Measurements from ENCODE around the gene SCN4B.

The SCN4B gene

DNA sequence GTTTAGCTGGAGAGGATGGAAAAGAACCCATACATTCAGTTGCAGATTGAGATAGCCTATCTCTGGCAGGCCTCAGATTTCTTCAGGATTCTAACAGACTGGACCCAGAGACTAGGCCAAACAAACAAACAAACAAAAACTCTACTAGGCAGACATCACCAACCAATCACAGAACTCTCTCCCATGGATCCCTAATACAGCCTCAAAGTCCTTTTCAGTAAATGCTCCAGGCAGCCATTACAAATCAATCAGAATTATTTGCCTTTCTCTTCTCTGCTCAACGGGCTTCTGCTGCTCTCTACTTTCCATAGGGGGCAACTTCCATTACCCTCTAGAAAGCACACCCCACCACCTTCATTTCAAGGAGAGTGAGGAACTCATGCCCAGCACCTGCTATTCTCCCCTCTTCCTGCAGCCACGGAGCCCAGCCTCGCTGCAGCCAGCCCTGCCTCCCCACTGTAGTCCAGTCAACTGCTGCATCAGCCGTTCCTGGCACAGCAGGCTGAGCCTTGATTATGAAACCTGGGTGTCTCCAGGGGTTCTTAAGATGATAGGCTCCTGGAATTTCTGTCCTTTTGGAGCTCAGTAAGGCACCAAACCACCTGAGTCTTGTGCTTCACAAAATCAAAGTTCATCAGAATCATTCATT lies 46.8 kb downstream of the SCN4B start:
- H3K4me2 ChIP-seq (ENCODE audit: insufficient read depth, low read length): no peak overlapping the region
- no peaks in the 10 kb centered on the region; the same call in 1 of the 2 replicates for H4K20me1 ChIP-seq (ENCODE audit: insufficient read depth, low read length)
- ATAC-seq (ENCODE audit: insufficient read depth, low read depth) (no peak), DNase-seq (no peak)
- H3K36me3 ChIP-seq (ENCODE audit: insufficient read depth, low read length): no peaks in the 10 kb centered on the region
- no peak overlapping the region for H3K27ac ChIP-seq (ENCODE audit: low read length)
- no peaks in the 10 kb centered on the region for H3K4me1 ChIP-seq (ENCODE audit: insufficient read depth, low read length)
- TF ChIP-seq EZH2 (IDR thresholded peaks at IDR 0.05; ENCODE audit: borderline replicate concordance, low read depth, low read length, severe bottlenecking) (no peak), CTCF (IDR thresholded peaks at IDR 0.05; ENCODE audit: borderline replicate concordance, extremely low read depth, low read length, poor library complexity, severe bottlenecking) (no peak)
- H3K79me2 ChIP-seq (ENCODE audit: insufficient read depth, low read length): no peaks in the 10 kb centered on the region
- no peak overlapping the region for H3K9ac ChIP-seq (ENCODE audit: low read depth, low read length)
- no peaks in the 10 kb centered on the region for H3K9me3 ChIP-seq (ENCODE audit: insufficient read depth, low read length, severe bottlenecking)
- no peak overlapping the region for H2AFZ ChIP-seq (ENCODE audit: low read depth, low read length)
- no peak overlapping the region for H3K4me3 ChIP-seq (ENCODE audit: low read depth in 1 of 2, low read length in 2 of 2)
- H3K27me3 ChIP-seq (ENCODE audit: insufficient read depth, low read length, poor library complexity): peaks cover 15% of the 10 kb centered on the region

DNA sequence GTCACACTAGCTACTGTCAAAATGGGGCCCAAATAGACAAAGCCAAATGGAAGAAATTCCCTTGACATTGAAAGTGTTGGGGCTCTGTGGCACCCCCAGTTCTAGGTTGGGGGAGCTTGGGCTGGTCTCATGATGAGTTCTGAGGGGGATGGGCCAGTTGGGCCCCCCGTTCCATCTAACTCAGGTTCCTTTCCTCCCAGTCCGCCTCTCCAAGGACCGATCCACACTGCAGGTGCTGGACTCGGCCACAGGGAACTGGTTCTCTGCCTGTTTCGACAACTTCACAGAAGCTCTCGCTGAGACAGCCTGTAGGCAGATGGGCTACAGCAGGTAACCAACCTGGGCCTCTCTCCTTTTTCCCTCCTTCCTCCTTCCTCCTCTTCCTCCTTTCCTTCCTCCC lies 48.1 kb downstream of the SCN4B start:
- no peaks in the 10 kb centered on the region; the same call in 1 of the 2 replicates for H4K20me1 ChIP-seq (ENCODE audit: insufficient read depth, low read length)
- peaks cover 19% of the 10 kb centered on the region for H3K27me3 ChIP-seq (ENCODE audit: insufficient read depth, low read length, poor library complexity)
- H3K27ac ChIP-seq (ENCODE audit: low read length): no peak overlapping the region
- no peak overlapping the region for H3K4me2 ChIP-seq (ENCODE audit: insufficient read depth, low read length)
- no peak for DNase-seq
- H3K4me3 ChIP-seq (ENCODE audit: low read depth in 1 of 2, low read length in 2 of 2): no peak overlapping the region
- TF ChIP-seq EZH2 (IDR thresholded peaks at IDR 0.05; ENCODE audit: borderline replicate concordance, low read depth, low read length, severe bottlenecking) (no peak), CTCF (IDR thresholded peaks at IDR 0.05; ENCODE audit: borderline replicate concordance, extremely low read depth, low read length, poor library complexity, severe bottlenecking) (no peak)
- H2AFZ ChIP-seq (ENCODE audit: low read depth, low read length): no peak overlapping the region
- no peaks in the 10 kb centered on the region for H3K36me3 ChIP-seq (ENCODE audit: insufficient read depth, low read length)
- ATAC-seq (ENCODE audit: insufficient read depth, low read depth): no peak
- no peak overlapping the region for H3K9ac ChIP-seq (ENCODE audit: low read depth, low read length)
- no peaks in the 10 kb centered on the region for H3K79me2 ChIP-seq (ENCODE audit: insufficient read depth, low read length)
- H3K4me1 ChIP-seq (ENCODE audit: insufficient read depth, low read length): no peaks in the 10 kb centered on the region
- H3K9me3 ChIP-seq (ENCODE audit: insufficient read depth, low read length, severe bottlenecking): no peaks in the 10 kb centered on the region

DNA sequence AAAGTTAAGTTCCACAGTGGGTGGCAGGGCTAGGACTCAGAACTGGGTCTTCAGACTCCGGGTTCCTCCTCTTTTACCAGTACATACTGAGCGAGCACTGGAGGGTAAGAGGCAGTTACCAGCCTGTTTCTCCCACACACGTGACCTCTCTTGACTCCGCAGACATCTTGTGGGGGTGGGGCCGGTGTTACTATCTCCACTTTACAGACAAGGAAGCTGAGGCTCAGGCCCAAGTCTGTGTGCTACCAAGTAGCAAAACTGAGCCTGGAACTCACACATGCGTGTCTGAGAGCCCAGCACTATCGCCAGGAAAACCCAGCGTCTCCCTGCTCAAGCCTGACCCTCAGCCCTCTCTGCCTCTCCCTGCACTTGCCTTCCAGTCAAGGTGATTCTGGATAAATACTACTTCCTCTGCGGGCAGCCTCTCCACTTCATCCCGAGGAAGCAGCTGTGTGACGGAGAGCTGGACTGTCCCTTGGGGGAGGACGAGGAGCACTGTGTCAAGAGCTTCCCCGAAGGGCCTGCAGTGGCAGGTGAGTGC lies 49.8 kb downstream of the SCN4B start:
- no peaks in the 10 kb centered on the region for H3K79me2 ChIP-seq (ENCODE audit: insufficient read depth, low read length)
- H3K9me3 ChIP-seq (ENCODE audit: insufficient read depth, low read length, severe bottlenecking): no peaks in the 10 kb centered on the region
- H3K4me2 ChIP-seq (ENCODE audit: insufficient read depth, low read length): no peak overlapping the region
- no peaks in the 10 kb centered on the region for H3K4me1 ChIP-seq (ENCODE audit: insufficient read depth, low read length)
- no peak for DNase-seq
- no peak overlapping the region for H3K4me3 ChIP-seq (ENCODE audit: low read depth in 1 of 2, low read length in 2 of 2)
- no peak overlapping the region for H3K9ac ChIP-seq (ENCODE audit: low read depth, low read length)
- H3K27ac ChIP-seq (ENCODE audit: low read length): no peak overlapping the region
- peaks cover 12% of the 10 kb centered on the region for H3K27me3 ChIP-seq (ENCODE audit: insufficient read depth, low read length, poor library complexity)
- no peak for ATAC-seq (ENCODE audit: insufficient read depth, low read depth)
- no peak for TF ChIP-seq CTCF (IDR thresholded peaks at IDR 0.05; ENCODE audit: borderline replicate concordance, extremely low read depth, low read length, poor library complexity, severe bottlenecking)
- no peak for TF ChIP-seq EZH2 (IDR thresholded peaks at IDR 0.05; ENCODE audit: borderline replicate concordance, low read depth, low read length, severe bottlenecking)
- H4K20me1 ChIP-seq (ENCODE audit: insufficient read depth, low read length): no peaks in the 10 kb centered on the region
- no peak overlapping the region for H2AFZ ChIP-seq (ENCODE audit: low read depth, low read length)
- no peaks in the 10 kb centered on the region for H3K36me3 ChIP-seq (ENCODE audit: insufficient read depth, low read length)

All from DND-41 (cell line).